Kidney (tissue), 14 donors: ENCODE measurements around the gene PARS2. TPM values are rescaled to one million over a fixed set of nuclear protein-coding genes. Genes with fewer than 3 reads are reported as not detected.

Source experiments
- DNase-seq, 5 donors: peaks; one replicate each; pipeline ENCODE4 v3.0.0-alpha.2; 2013 to 2020
- FAIRE-seq: peaks from 2 replicates; lab custom pipeline; 2012; peaks lifted over from hg19 to GRCh38; lab: Jason Lieb, UNC
- H3K27ac ChIP-seq, 2 donors: one replicate each; pipeline ENCODE4 v1.7.0; 2013; ENCODE audit warnings: low read depth in 2 of 2, low read length in 2 of 2, inconsistent platforms in 1 of 2
- H3K27me3 ChIP-seq: one replicate; pipeline ENCODE4 v1.7.1; 2013; ENCODE audit warnings: low read length, inconsistent platforms; ENCODE audit not compliant: control insufficient read depth, insufficient read depth
- H3K36me3 ChIP-seq, 3 donors: one replicate each; pipeline versions ENCODE4 v1.7.0 to v1.7.1; 2013; ENCODE audit warnings: low read length in 3 of 3, control low read depth in 1 of 3, inconsistent platforms in 1 of 3; ENCODE audit not compliant: insufficient read depth in 3 of 3, control insufficient read depth in 2 of 3
- H3K4me1 ChIP-seq, 3 donors: one replicate each; pipeline versions ENCODE4 v1.7.0 to v1.7.1; 2013; ENCODE audit warnings: low read length in 3 of 3, inconsistent platforms in 1 of 3, low read depth in 1 of 3; ENCODE audit not compliant: control insufficient read depth in 2 of 3, insufficient read depth in 2 of 3
- H3K4me3 ChIP-seq, 3 donors: one replicate each; pipeline versions ENCODE4 v1.7.0 to v1.8.1; 2013; ENCODE audit warnings: low read length in 3 of 3, control low read depth in 1 of 3, inconsistent platforms in 1 of 3
- H3K9ac ChIP-seq, 3 donors: one replicate each; pipeline versions ENCODE4 v1.7.0 to v1.7.1; 2013; ENCODE audit warnings: low read length in 3 of 3, control low read depth in 1 of 3, inconsistent platforms in 1 of 3
- H3K9me3 ChIP-seq, 3 donors: one replicate each; pipeline versions ENCODE4 v1.7.0 to v1.7.1; 2013; ENCODE audit warnings: low read length in 3 of 3, control low read depth in 1 of 3, inconsistent platforms in 1 of 3; ENCODE audit not compliant: control insufficient read depth in 2 of 3, insufficient read depth in 1 of 3
- CTCF ChIP-seq: IDR thresholded peaks from 3 replicates; pipeline ENCODE4 v1.5.1; 2012; ENCODE audit warnings: mild to moderate bottlenecking, moderate library complexity, borderline replicate concordance; ENCODE audit not compliant: insufficient read depth; ENCODE audit errors: extremely low read depth
- intact Hi-C: fragments of 100-400 bp; cut with DNase I; formaldehyde crosslinking; loops from one replicate; pipeline ENCODE4 v1.11.1; 2022
- polyA plus RNA-seq: library from polyadenylated mRNA; stranded (reverse); fragments of 350-450 nt; fragmentation: Illumina TruSeq; extraction: RNeasy Lipid Tissue Mini Kit (QIAGEN cat#74804); gene quantifications from one replicate; pipeline ENCODE4 v1.2.3, GENCODE V29; 2014; ENCODE audit warnings: low read depth, low replicate concordance; ENCODE audit not compliant: insufficient read depth
- total RNA-seq: library from RNA; stranded (reverse); fragmentation: NEBNext Ultra II Directional; extraction: Animal tissue kit (Norgen Biotek cat#: 25700); gene quantifications from one replicate; pipeline ENCODE4 v1.2.1, GENCODE V29; 2021
- donor health status: control.
- donor health status: control.
- donor health status: control.
- donor health status: control.
- donor health status: control.
- donor health status: DM: yes; HTN: yes; CAD: no.
- donor health status: Normal renal cell carcinoma (clear cell type).

PARS2 gene
- total and polyA plus RNA-seq, 2 donors from 2014 or later: 7.1 to 7.2 TPM

DNA sequence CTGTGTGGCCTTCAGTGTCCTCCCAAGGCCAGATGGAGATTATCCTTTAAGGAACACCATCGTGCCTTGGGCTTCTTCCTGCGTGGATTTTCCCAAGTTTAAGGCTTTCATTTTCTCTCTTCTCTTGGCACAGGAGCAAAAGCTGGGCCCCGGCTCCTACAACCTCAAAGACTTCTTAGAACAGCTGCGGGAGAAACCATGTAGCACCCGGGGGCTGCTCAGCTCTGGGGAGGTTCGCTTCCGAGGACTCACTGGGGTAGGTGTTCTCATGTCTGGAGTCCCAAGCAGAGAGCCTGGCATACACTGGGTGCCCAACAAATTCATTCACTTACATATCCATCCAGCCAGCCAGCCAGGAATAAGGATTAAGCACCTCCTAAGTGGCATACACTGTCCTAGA, 43.4 kb upstream of the PARS2 start:
- no peak overlapping the region for H3K27ac ChIP-seq

GRCh38 chr1:54806931-54807611, 42.7 kb upstream of the PARS2 start:
- peaks cover 0 to 10% (median 5%) of the 10 kb centered on the region in 3 donors for H3K4me1 ChIP-seq
- no peaks in the 10 kb centered on the region for H3K36me3 ChIP-seq
- intact Hi-C loops: no loop called here

More for the DNA sequence above, 43.4 kb upstream of the PARS2 start:
- Histone ChIP-seq H3K9ac (no peak overlapping the region), H3K4me3 (no peak overlapping the region), H3K4me1 (peaks cover 0 to 10% (median 5%) of the 10 kb centered on the region in 3 donors), H3K27me3 (no peaks in the 10 kb centered on the region), H3K36me3 (no peaks in the 10 kb centered on the region), H3K9me3 (no peaks in the 10 kb centered on the region)
- TF ChIP-seq CTCF: no peak
- no peak for FAIRE-seq
- DNase-seq: no peak
- intact Hi-C loops: no loop called here

DNA sequence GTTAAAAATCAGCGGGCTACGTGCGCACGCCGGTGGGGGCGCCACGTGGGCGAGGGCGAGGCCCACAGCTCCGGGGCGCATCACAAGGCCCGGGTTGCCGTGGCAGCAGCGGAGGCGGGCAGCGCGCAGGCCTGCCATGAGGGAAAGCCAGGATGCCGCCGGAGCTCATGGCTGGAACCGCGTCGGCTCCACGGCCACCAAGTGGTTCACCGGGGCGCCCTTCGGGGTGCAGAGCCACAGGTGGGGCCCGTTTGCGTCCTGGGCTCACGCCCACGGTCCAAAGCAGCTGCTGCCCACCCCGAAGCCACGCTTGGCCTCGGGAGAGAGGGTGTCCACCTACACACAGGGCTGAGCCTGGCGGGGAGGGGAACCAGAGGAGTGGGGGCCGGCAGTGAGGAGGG, 41.7 kb upstream of the PARS2 start:
- no peaks in the 10 kb centered on the region for H3K27me3 ChIP-seq
- intact Hi-C loops: no loop called here
- no peak for FAIRE-seq
- peak in 1 of 5 donors; percentile 35 for DNase-seq
- no peak overlapping the region for H3K4me3 ChIP-seq
- H3K9ac ChIP-seq: no peak overlapping the region
- no peak for TF ChIP-seq CTCF
- peaks cover 0 to 14% (median 9%) of the 10 kb centered on the region in 3 donors for H3K4me1 ChIP-seq
- no peaks in the 10 kb centered on the region for H3K9me3 ChIP-seq
- no peaks in the 10 kb centered on the region for H3K36me3 ChIP-seq
- no peak overlapping the region for H3K27ac ChIP-seq

More at GRCh38 chr1:54806931-54807611, 42.7 kb upstream of the PARS2 start:
- H3K9ac ChIP-seq: no peak overlapping the region
- H3K9me3 ChIP-seq: no peaks in the 10 kb centered on the region
- no peak for TF ChIP-seq CTCF
- FAIRE-seq: no peak
- H3K27me3 ChIP-seq: no peaks in the 10 kb centered on the region
- DNase-seq: peak in 1 of 5 donors; percentile 41
- H3K27ac ChIP-seq: no peak overlapping the region
- H3K4me3 ChIP-seq: no peak overlapping the region

GRCh38 chr1:54805466-54805865, 41.1 kb upstream of the PARS2 start:
- H3K27me3 ChIP-seq: no peaks in the 10 kb centered on the region
- no peaks in the 10 kb centered on the region for H3K36me3 ChIP-seq
- H3K27ac ChIP-seq: no peak overlapping the region
- no peaks in the 10 kb centered on the region for H3K9me3 ChIP-seq
- no peak overlapping the region for H3K9ac ChIP-seq
- intact Hi-C loops: no loop called here
- FAIRE-seq (no peak), DNase-seq (peak in 1 of 5 donors; percentile 25)
- H3K4me1 ChIP-seq: peaks cover 0 to 14% (median 10%) of the 10 kb centered on the region in 3 donors
- TF ChIP-seq CTCF: no peak
- no peak overlapping the region for H3K4me3 ChIP-seq
